ENCODE results near the gene TEKTIP1. TPM values are rescaled to one million over a fixed set of nuclear protein-coding genes. Genes with fewer than 3 reads are reported as not detected.
A peak's percentile ranks its signal among the peaks of the same experiment; 100 is the strongest.

Gene TEKTIP1
- total RNA-seq, 4 donors from 2014 or later, result 0.78 TPM; not detected in 3

GRCh38 chr19:3572132-3572854 lies 33.3 kb downstream of the TEKTIP1 start:
- 1 to 5% methylated on average over 10 to 29 of the region's 48 CpGs for WGBS, 2 donors
- no peak overlapping the region for H3K4me3 ChIP-seq (ENCODE audit: low read depth, poor library complexity, severe bottlenecking)
- peak; percentile 100 for DNase-seq (ENCODE audit: low spot score in 2 of 2)
- TF ChIP-seq POLR2A (IDR thresholded peaks at IDR 0.05) (no peak), CTCF (IDR thresholded peaks at IDR 0.05) (no peak)
- intact Hi-C loops (cut with DNase I; ENCODE audit: low total_unique reads), result no loop called here

- TF ChIP-seq POLR2A (IDR thresholded peaks at IDR 0.05), result no peak
- no peak for TF ChIP-seq CTCF (IDR thresholded peaks at IDR 0.05)
- DNase-seq (ENCODE audit: low spot score in 2 of 2), result no peak
- WGBS, 2 donors, result 0% methylated on average over 2 to 13 of the region's 30 CpGs
- intact Hi-C loops (cut with DNase I; ENCODE audit: low total_unique reads), result no loop called here
- peak within 1 kb of the TSS; percentile 84 for H3K4me3 ChIP-seq (ENCODE audit: low read depth, poor library complexity, severe bottlenecking)
Measured at GRCh38 chr19:3572855-3573161, 33.8 kb downstream of the TEKTIP1 start, which contains the start of gene HMG20B. Gene HMG20B, plus strand, starts transcription at chr19:3572944. Its CDS starts 366 bp downstream, at chr19:3573310.

GRCh38 chr19:3573162-3573857 lies 34.3 kb downstream of the TEKTIP1 start:
- intact Hi-C loops (cut with DNase I; ENCODE audit: low total_unique reads), result no loop called here
- DNase-seq (ENCODE audit: low spot score in 2 of 2), result no peak

GRCh38 chr19:3573858-3574637 lies 35.1 kb downstream of the TEKTIP1 start:
- peak; percentile 89 to 96 for DNase-seq (ENCODE audit: low spot score in 2 of 2)
- 55 to 63% methylated on average over 54 to 55 of the region's 55 CpGs for WGBS, 2 donors
- H3K4me3 ChIP-seq (ENCODE audit: low read depth, poor library complexity, severe bottlenecking), result no peak overlapping the region
- TF ChIP-seq CTCF (IDR thresholded peaks at IDR 0.05) (no peak), POLR2A (IDR thresholded peaks at IDR 0.05) (no peak)
- intact Hi-C loops (cut with DNase I; ENCODE audit: low total_unique reads), result no loop called here

More at GRCh38 chr19:3573162-3573857, 34.3 kb downstream of the TEKTIP1 start:
- TF ChIP-seq POLR2A (IDR thresholded peaks at IDR 0.05), result no peak
- TF ChIP-seq CTCF (IDR thresholded peaks at IDR 0.05), result no peak
- H3K4me3 ChIP-seq (ENCODE audit: low read depth, poor library complexity, severe bottlenecking), result peak overlapping the region; percentile 84
- 1% methylated on average over 35 to 38 of the region's 60 CpGs for WGBS, 2 donors

- WGBS, 2 donors, result 89 to 92% methylated on average over 19 of the region's 19 CpGs
- DNase-seq (ENCODE audit: low spot score in 2 of 2), result no peak
- H3K4me3 ChIP-seq (ENCODE audit: low read depth, poor library complexity, severe bottlenecking), result no peak overlapping the region
- intact Hi-C loops (cut with DNase I; ENCODE audit: low total_unique reads), result no loop called here
- no peak for TF ChIP-seq CTCF (IDR thresholded peaks at IDR 0.05)
- no peak for TF ChIP-seq POLR2A (IDR thresholded peaks at IDR 0.05)
Measured at GRCh38 chr19:3575260-3575741, 36.3 kb downstream of the TEKTIP1 start.
